DOHH2 (cell line): Measurements from ENCODE around the gene COG4.
A peak's percentile ranks its signal among the peaks of the same experiment; 100 is the strongest.

Experiments used
- H3F3A ChIP-seq: fragments of 200-600 bp; sonication (generic), shearing (Covaris generic); 2 replicates; pipeline ENCODE4 v1.6.0; 2016; ENCODE audit warnings: antibody characterized with exemption, mild to moderate bottlenecking; ENCODE audit not compliant: control insufficient read depth, insufficient read depth
- H3K27ac ChIP-seq: fragments of 200-600 bp; sonication (generic); 2 replicates; pipeline ENCODE4 v1.5.1; 2014; ENCODE audit warnings: low read depth, mild to moderate bottlenecking, low read length, moderate library complexity
- H3K27me3 ChIP-seq: fragments of 200-600 bp; sonication (generic); 2 replicates; pipeline ENCODE4 v1.6.1; 2014; ENCODE audit warnings: mild to moderate bottlenecking, low read length, mixed read lengths; ENCODE audit not compliant: control insufficient read depth
- H3K36me3 ChIP-seq: fragments of 200-600 bp; sonication (generic); 2 replicates; pipeline ENCODE4 v1.6.1; 2014; ENCODE audit warnings: mild to moderate bottlenecking, low read length, moderate library complexity, mixed read lengths; ENCODE audit not compliant: control insufficient read depth
- H3K4me1 ChIP-seq: fragments of 200-600 bp; sonication (generic); 2 replicates; pipeline ENCODE4 v1.6.1; 2014; ENCODE audit warnings: mild to moderate bottlenecking, low read length, mixed read lengths; ENCODE audit not compliant: control insufficient read depth
- H3K4me2 ChIP-seq: fragments of 200-600 bp; sonication (generic); 2 replicates; pipeline ENCODE4 v1.6.0; 2014; ENCODE audit warnings: mild to moderate bottlenecking, low read length, moderate library complexity
- H3K4me3 ChIP-seq: fragments of 200-600 bp; sonication (generic); 2 replicates; pipeline ENCODE4 v1.5.1; 2014; ENCODE audit warnings: mild to moderate bottlenecking, low read length, mixed read lengths
- H3K79me2 ChIP-seq: fragments of 200-600 bp; sonication (generic); 2 replicates; pipeline ENCODE4 v1.6.1; 2014; ENCODE audit warnings: mild to moderate bottlenecking, low read length, mixed read lengths; ENCODE audit not compliant: control insufficient read depth
- H3K9me2 ChIP-seq: fragments of 200-600 bp; sonication (generic); replicated peaks from 2 replicates; pipeline ENCODE4 v1.6.1; 2014; ENCODE audit warnings: mild to moderate bottlenecking, low read length, mixed read lengths; ENCODE audit not compliant: control insufficient read depth
- H3K9me3 ChIP-seq: fragments of 200-600 bp; sonication (generic); 2 replicates; pipeline ENCODE4 v1.6.1; 2014; ENCODE audit warnings: antibody characterized with exemption, low read length, mixed read lengths; ENCODE audit not compliant: control insufficient read depth, insufficient read depth
- H4K20me1 ChIP-seq: fragments of 200-600 bp; sonication (generic); 2 replicates; pipeline ENCODE4 v1.6.0; 2014; ENCODE audit warnings: low read depth, mild to moderate bottlenecking, antibody characterized with exemption, low read length, moderate library complexity; ENCODE audit not compliant: control insufficient read depth, insufficient read depth
- CTCF ChIP-seq: fragments of 200-600 bp; sonication (generic); IDR thresholded peaks from one replicate; pipeline ENCODE4 v1.5.1; 2014; ENCODE audit warnings: antibody characterized with exemption, mild to moderate bottlenecking, low read depth, low read length; ENCODE audit not compliant: poor library complexity, severe bottlenecking
- EZH2phosphoT487 ChIP-seq: fragments of 200-600 bp; sonication (generic); IDR thresholded peaks from 2 replicates; pipeline ENCODE4 v1.6.1; 2017; ENCODE audit warnings: borderline replicate concordance, mild to moderate bottlenecking, antibody characterized with exemption, low read length, moderate library complexity, mixed read lengths

Gene COG4

DNA sequence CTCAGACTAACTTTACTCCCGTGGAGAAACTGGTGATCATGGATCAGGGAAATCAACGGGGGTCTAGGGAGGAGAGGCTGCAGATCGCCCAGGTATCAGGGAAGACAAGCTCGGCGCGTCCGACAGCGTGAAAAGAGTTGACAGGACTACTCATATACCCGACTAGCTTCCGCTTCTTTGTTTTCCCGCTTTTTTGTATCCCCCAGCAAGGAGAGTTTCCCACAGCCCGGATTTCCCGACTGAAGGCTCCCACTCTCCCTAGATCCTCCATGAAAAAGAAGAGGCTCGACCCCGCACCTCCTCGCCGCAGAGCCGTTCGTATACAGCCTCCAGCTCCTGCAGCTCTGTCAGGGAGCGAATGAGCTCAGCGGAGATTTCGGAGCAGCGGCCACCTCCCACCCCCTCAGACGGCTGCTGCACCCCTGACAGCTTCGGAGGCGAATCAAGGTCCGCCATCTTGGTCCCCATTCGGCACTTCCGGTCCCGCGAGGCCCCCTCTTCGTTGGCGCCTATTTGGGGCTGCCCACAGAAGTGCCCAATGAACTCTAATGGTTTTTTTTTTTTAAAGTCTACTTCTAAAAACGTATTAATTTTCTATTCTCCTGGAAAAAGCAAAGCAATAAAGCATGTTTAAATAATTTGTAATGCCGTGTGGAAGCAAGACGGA lies at the start of gene COG4:
Gene COG4 (minus strand): TSS at position 479 of the 667 bp plus-strand sequence. CDS start 11 bp downstream, at position 468.
- H3K27me3 ChIP-seq: no peaks in the 10 kb centered on the region
- H3K36me3 ChIP-seq: peaks cover 59% of the 10 kb centered on the region
- H3K4me3 ChIP-seq: peak within 1 kb of the TSS; percentile 78
- peaks cover 76% of the 10 kb centered on the region for H3K79me2 ChIP-seq
- H3K4me2 ChIP-seq: peak within 1 kb of the TSS; percentile 94
- TF ChIP-seq EZH2phosphoT487 (no peak), CTCF (no peak)
- H3K4me1 ChIP-seq: peaks cover 49% of the 10 kb centered on the region
- H3F3A ChIP-seq: peaks cover 20% of the 10 kb centered on the region
- H3K9me3 ChIP-seq: no peaks in the 10 kb centered on the region
- peaks cover 20% of the 10 kb centered on the region; the same call in 1 of the 2 replicates for H4K20me1 ChIP-seq
- no peaks in the 10 kb centered on the region for H3K9me2 ChIP-seq
- peak within 1 kb of the TSS; percentile 91 for H3K27ac ChIP-seq

- no peaks in the 10 kb centered on the region for H3K4me1 ChIP-seq
- H3K27me3 ChIP-seq: no peaks in the 10 kb centered on the region
- peaks cover 67% of the 10 kb centered on the region for H3K36me3 ChIP-seq
- H3F3A ChIP-seq: peaks cover 56% of the 10 kb centered on the region
- TF ChIP-seq CTCF (no peak), EZH2phosphoT487 (no peak)
- no peaks in the 10 kb centered on the region for H3K79me2 ChIP-seq
- no peaks in the 10 kb centered on the region for H3K9me3 ChIP-seq
- H3K4me2 ChIP-seq: no peak overlapping the region
- peaks cover 8% of the 10 kb centered on the region; the same call in 1 of the 2 replicates for H4K20me1 ChIP-seq
- no peak overlapping the region for H3K4me3 ChIP-seq
- no peak overlapping the region for H3K27ac ChIP-seq
- no peaks in the 10 kb centered on the region for H3K9me2 ChIP-seq
Measured at GRCh38 chr16:70572926-70573270, 49.5 kb upstream of the COG4 start.

- Histone ChIP-seq H4K20me1 (peaks cover 8% of the 10 kb centered on the region; the same call in 1 of the 2 replicates), H3K79me2 (no peaks in the 10 kb centered on the region), H3K9me3 (no peaks in the 10 kb centered on the region), H3K9me2 (no peaks in the 10 kb centered on the region), H3K4me2 (no peak overlapping the region), H3K27me3 (no peaks in the 10 kb centered on the region), H3K27ac (no peak overlapping the region), H3K4me3 (no peak overlapping the region), H3K4me1 (no peaks in the 10 kb centered on the region), H3K36me3 (peaks cover 73% of the 10 kb centered on the region), H3F3A (peaks cover 58% of the 10 kb centered on the region)
- TF ChIP-seq CTCF: no peak
- no peak for TF ChIP-seq EZH2phosphoT487
Measured at GRCh38 chr16:70572050-70572925, 48.9 kb upstream of the COG4 start.
